Bronchial epithelial cell (primary cell): ENCODE data around the gene SPPL2B. TPM values are rescaled to one million over a fixed set of nuclear protein-coding genes. Genes with fewer than 3 reads are reported as not detected.

Experiments used
- DNase-seq: peaks from one replicate; pipeline ENCODE4 v3.0.0-alpha.2; 2010; ENCODE audit warnings: low read depth
- FAIRE-seq: peaks from 2 replicates; lab custom pipeline; 2011; peaks lifted over from hg19 to GRCh38; lab: Jason Lieb, UNC
- H3K27me3 ChIP-seq: 2 replicates; pipeline ENCODE4 v1.5.1; 2011; ENCODE audit warnings: low read length; ENCODE audit not compliant: control insufficient read depth, insufficient read depth
- H3K36me3 ChIP-seq: 2 replicates; pipeline ENCODE4 v1.5.1; 2011; ENCODE audit warnings: low read length; ENCODE audit not compliant: control insufficient read depth, insufficient read depth
- H3K4me3 ChIP-seq: 2 replicates; pipeline ENCODE4 v1.5.1; 2011; ENCODE audit warnings: mild to moderate bottlenecking, low read depth, low read length, control low read depth
- CTCF ChIP-seq: IDR thresholded peaks from 2 replicates; pipeline ENCODE4 v1.5.1; 2011; ENCODE audit warnings: mild to moderate bottlenecking, moderate library complexity, low read length, control low read depth, inconsistent platforms; ENCODE audit not compliant: insufficient read depth, severe bottlenecking
- total RNA-seq: library from RNA; depleted of rRNA; stranded (reverse); fragments of >200 nt; gene quantifications from 2 replicates; pipeline ENCODE4 v1.2.1, GENCODE V29; 2014

SPPL2B gene
- total RNA-seq, 1 donor from 2014 or later = 10.0 TPM

DNA sequence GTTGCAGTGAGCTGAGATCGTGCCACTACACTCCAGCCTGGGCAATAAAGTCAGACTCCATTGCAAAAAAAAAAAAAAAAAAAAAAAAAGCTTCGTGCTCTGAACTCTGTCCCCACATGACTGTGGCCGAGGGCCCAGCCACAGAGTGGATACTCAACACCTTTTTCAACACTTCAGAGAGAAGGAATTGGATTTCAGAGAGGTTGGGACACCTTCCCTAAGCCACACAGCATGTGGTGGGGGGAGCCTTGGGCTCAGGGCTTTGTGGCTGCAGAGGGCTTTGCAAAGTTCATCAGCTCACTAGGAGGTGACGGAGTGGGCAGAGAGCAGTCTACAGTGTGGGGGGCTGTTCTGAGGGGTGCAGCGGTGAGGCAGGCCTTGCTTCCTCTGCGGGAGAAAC, 9.6 kb upstream of the SPPL2B start:
- peaks cover 4% of the 10 kb centered on the region for H3K36me3 ChIP-seq
- TF ChIP-seq CTCF = no peak
- no peak for DNase-seq
- no peak for FAIRE-seq
- no peak overlapping the region for H3K4me3 ChIP-seq
- H3K27me3 ChIP-seq = peaks cover 1% of the 10 kb centered on the region

DNA sequence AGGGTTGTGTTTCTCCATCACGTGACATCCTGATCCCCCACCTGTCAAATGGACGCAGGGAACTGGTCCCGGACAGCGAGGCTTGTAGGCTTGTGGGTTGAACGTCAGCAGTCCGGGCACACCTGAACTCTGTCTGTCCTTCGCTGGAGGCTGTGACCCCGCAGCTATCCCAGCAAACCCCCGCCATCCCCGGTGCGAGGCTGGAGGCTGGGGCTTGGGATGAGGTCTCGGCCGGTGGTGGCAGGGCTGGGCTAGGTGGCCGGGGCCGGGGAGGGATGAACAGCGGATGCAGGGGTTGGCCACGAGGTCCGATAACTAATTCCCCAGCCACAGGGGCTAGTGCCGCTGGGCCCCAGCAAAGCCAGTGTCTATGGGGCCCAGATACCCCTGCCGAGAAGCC, 8.9 kb upstream of the SPPL2B start:
- TF ChIP-seq CTCF = no peak
- DNase-seq = no peak
- Histone ChIP-seq H3K36me3 (peaks cover 7% of the 10 kb centered on the region), H3K27me3 (peaks cover 1% of the 10 kb centered on the region), H3K4me3 (no peak overlapping the region)
- FAIRE-seq = no peak

DNA sequence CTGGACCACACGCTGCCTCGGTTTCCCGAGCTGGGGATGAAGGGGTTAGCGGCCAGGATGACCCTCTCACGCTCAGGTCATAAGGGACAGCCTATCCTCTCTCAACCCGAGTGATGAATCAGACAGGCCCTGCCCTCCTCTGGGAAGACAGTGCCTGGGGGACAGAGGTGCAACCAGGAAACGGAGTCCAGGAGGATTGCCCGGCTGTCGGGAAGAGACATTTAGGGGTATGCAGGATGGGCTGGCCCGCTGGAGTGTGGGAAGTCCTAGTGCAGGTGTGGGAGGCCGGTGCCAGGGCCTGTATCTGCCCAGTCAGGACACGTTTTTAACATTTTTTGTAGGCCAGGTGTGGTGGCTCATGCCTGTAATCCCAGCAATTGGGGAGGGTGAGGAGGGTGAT, 8.4 kb upstream of the SPPL2B start:
- DNase-seq = peak; percentile 48
- Histone ChIP-seq H3K36me3 (peaks cover 11% of the 10 kb centered on the region), H3K27me3 (peaks cover 1% of the 10 kb centered on the region), H3K4me3 (no peak overlapping the region)
- no peak for FAIRE-seq
- TF ChIP-seq CTCF = no peak

DNA sequence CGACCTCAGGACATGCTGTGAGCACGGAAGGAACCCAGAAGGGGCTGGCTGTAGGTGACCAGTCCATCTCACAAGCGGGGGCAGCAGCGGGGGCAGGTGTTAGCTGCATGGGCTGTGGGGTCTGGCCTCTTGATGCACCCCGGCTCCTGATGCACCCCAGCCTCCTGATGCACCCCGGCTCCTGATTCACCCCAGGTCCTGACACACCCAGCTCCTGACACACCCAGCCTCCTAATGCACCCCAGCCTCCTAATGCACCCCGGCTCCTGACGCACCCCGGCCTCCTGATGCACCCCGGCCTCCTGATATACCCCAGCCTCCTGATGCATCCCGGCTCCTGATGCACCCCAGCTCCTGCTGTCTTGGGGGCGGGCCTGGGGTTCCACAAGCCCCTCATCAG, 7.5 kb upstream of the SPPL2B start:
- Histone ChIP-seq H3K4me3 (no peak overlapping the region), H3K36me3 (peaks cover 12% of the 10 kb centered on the region), H3K27me3 (peaks cover 1% of the 10 kb centered on the region)
- DNase-seq (no peak), FAIRE-seq (no peak)
- no peak for TF ChIP-seq CTCF

DNA sequence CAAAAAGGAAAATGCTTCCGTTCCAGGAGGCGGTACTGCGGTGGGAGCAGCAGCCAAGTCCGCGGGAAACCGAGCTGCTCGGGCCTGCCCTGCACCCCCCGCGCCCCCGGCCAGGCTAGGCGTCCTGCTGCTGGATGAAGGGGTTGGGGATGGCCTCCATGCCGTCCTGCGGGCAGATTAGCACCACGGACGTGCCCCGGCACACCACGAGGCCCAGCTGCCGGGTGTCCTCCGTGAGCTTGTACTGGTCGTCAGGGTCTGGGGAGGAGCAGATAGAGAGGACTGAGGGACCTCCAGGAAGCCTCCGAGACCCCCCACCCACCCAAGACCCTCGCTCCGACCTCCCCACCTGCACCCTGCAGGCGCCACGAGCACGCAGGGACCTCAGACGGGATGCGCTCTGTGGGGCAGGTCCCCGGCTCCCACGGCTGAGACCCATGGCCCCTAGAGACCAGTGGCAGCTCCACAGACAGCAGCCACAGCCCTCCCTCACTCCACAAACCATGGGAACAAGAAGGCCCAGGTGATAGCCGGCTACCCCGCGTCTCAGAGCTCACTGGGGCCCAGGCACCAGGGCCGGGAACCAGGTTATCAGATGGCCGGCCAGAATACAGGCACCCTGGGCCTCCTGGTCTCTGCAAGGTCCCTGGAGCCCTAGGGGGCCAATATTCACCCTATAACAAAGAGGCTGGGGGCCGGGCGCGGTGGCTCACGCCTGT, 6.8 kb upstream of the SPPL2B start:
- Histone ChIP-seq H3K4me3 (no peak overlapping the region), H3K36me3 (peaks cover 14% of the 10 kb centered on the region), H3K27me3 (peaks cover 1% of the 10 kb centered on the region)
- DNase-seq (no peak), FAIRE-seq (no peak)
- TF ChIP-seq CTCF = no peak

DNA sequence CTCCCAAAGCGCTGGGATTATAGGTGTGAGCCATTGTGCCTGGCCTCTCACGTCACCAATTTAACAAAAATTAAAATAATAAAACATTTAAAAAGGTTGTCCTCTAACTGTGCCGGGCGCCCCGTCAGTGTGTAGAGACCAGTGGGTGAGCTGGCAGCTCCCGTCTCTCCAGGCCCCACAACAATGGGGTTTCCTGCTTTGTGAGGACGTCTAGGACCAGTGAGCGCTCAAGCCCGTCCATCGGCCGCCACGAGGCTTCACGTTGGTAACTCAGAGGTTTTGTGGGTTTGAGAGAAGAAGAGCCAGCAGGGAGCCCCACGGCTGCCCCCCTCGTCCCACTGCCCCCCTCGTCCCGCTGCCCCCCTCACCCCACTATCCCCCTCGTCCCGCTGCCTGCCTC, 4.8 kb upstream of the SPPL2B start:
- no peak for DNase-seq
- Histone ChIP-seq H3K27me3 (no peaks in the 10 kb centered on the region), H3K4me3 (no peak overlapping the region), H3K36me3 (peaks cover 15% of the 10 kb centered on the region)
- no peak for FAIRE-seq
- TF ChIP-seq CTCF = no peak
